Muscle layer of colon (tissue), 2 donors: ENCODE data around the gene TXNDC11.
A peak's percentile ranks its signal among the peaks of the same experiment; 100 is the strongest.
"Not testable (repeated sequence)": the region's sequence is repeated elsewhere in the genome, so short reads cannot be mapped to it uniquely, and the experiment has no call there.

Source experiments
- H3K27ac ChIP-seq: one replicate; pipeline ENCODE4 v1.7.0; 2013; ENCODE audit warnings: low read depth, mild to moderate bottlenecking, low read length, moderate library complexity
- H3K27me3 ChIP-seq, 2 donors: one replicate each; pipeline ENCODE4 v1.7.0; 2013; ENCODE audit warnings: low read length in 2 of 2, mild to moderate bottlenecking in 2 of 2; ENCODE audit not compliant: insufficient read depth in 2 of 2, control insufficient read depth in 1 of 2
- H3K36me3 ChIP-seq: one replicate; pipeline ENCODE4 v1.7.0; 2013; ENCODE audit warnings: mild to moderate bottlenecking, low read length; ENCODE audit not compliant: insufficient read depth
- H3K4me1 ChIP-seq: one replicate; pipeline ENCODE4 v1.7.0; 2013; ENCODE audit warnings: mild to moderate bottlenecking, low read length; ENCODE audit not compliant: insufficient read depth
- H3K4me3 ChIP-seq, 2 donors: one replicate each; pipeline ENCODE4 v1.7.0; 2013; ENCODE audit warnings: low read length in 2 of 2, low read depth in 1 of 2, mild to moderate bottlenecking in 1 of 2, moderate library complexity in 1 of 2
- H3K9ac ChIP-seq: one replicate; pipeline ENCODE4 v1.7.0; 2013; ENCODE audit warnings: low read length
- H3K9me3 ChIP-seq: one replicate; pipeline ENCODE4 v1.7.0; 2013; ENCODE audit warnings: mild to moderate bottlenecking, low read length
- donor health status: abdominal sarcoma.
- donor health status: Adenocarcinoma of cecum.

TXNDC11 gene

GRCh38 chr16:11742536-11743307, at the start of gene TXNDC11:
Gene TXNDC11 (minus strand): TSS chr16:11742857. CDS start chr16:11742730, 127 bp downstream.
- Histone ChIP-seq H3K36me3 (no peaks in the 10 kb centered on the region), H3K27me3 (no peaks in the 10 kb centered on the region), H3K4me3 (peak within 1 kb of the TSS; percentile 83 to 89), H3K9ac (peak within 1 kb of the TSS; percentile 74), H3K27ac (peak within 1 kb of the TSS; percentile 87), H3K4me1 (peaks cover 38% of the 10 kb centered on the region), H3K9me3 (no peaks in the 10 kb centered on the region)

DNA sequence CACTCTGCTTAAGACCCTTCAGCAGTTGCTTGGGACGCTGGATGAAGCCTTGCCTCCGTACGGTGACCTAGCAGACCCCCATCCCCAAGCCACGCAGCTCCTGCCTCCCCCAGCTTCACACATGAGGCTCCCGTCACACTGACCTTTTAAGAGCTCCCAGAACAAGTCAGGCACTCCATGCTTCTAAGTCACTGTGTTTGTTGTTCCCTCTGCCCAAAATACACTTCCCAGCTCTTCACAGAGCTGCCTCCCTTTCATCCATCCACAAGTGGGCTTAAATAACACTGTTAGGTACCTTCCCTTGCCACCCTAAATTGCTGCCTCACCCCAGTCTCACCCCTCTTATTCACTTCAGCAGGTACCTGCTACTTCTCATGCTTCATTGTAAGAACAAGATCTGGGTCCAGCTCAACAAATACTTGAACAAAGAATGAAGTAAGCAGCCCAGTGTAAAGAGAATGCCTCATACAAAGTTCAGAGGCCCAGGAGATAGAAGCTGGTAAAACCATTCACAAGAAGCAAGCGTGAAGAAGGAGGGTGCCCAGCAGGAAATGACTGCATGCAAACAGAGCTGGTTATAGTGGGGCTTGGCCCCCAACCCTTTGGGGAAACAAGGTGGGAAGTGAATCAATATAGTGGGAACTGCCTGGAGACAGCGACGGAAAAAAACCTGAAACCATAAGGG, 48.6 kb upstream of the TXNDC11 start:
- Histone ChIP-seq H3K27me3 (no peaks in the 10 kb centered on the region), H3K9me3 (no peaks in the 10 kb centered on the region), H3K4me1 (peaks cover 35% of the 10 kb centered on the region), H3K27ac (no peak overlapping the region), H3K36me3 (no peaks in the 10 kb centered on the region), H3K4me3 (no peak overlapping the region), H3K9ac (peak overlapping the region; percentile 5)

DNA sequence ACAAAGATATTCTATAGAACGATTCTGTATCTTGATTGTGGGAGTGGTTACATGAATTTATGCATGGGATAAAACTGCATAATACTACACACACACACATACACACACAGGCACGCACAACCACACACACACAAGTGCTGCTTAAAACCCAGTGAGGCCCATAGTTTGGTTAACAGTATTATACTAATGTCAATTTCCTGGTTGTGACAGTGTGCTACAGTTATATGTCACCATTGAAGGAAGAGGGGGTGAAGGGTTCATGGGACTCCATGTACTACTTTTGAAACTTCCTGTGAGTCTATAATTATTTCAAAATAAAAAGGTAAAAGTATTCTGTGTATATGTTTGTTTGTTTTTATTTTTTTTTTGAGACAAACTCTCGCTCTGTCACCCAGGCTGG, 46.3 kb upstream of the TXNDC11 start:
- H3K4me1 ChIP-seq, result peaks cover 22% of the 10 kb centered on the region
- H3K27me3 ChIP-seq, result no peaks in the 10 kb centered on the region
- no peak overlapping the region for H3K4me3 ChIP-seq
- no peaks in the 10 kb centered on the region for H3K36me3 ChIP-seq
- no peak overlapping the region for H3K9ac ChIP-seq
- H3K9me3 ChIP-seq, result no peaks in the 10 kb centered on the region
- H3K27ac ChIP-seq, result no peak overlapping the region

DNA sequence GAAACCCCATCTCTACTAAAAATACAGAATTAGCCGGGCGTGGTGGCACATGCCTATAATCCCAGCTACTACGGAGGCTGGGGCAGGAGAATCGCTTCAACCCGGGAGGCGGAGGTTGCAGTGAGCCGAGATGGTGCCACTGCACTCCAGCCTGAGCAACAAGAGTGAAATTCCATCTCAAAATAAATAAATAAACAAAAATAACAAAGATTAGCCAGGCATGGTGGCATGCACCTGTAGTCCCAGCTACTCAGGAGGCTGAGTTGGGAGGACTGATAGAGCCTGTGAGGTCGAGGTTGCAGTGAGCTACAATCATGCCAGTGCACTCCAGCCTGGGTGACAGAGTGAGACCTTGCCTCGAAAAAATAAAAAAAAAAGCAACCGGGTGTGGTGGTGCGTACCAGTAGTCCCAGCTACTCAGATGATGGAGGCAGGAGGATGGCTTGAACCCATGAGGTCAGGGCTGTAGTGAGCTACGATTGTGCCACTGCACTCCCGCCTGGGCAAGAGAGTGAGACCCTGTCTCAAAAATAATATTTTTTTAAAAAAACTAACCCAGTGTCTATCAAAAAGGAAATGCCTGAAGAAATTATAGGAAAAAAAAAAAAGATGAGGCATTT, 42.4 kb upstream of the TXNDC11 start:
- not testable (repeated sequence) for H3K9ac ChIP-seq, H3K27ac ChIP-seq, H3K36me3 ChIP-seq, H3K4me3 ChIP-seq, H3K9me3 ChIP-seq, H3K27me3 ChIP-seq
- peaks cover 25% of the 10 kb centered on the region for H3K4me1 ChIP-seq

GRCh38 chr16:11784381-11784780, 41.7 kb upstream of the TXNDC11 start:
- H3K9ac ChIP-seq, H3K9me3 ChIP-seq, H3K36me3 ChIP-seq, H3K27ac ChIP-seq, H3K27me3 ChIP-seq, H3K4me3 ChIP-seq: not testable (repeated sequence)
- peaks cover 25% of the 10 kb centered on the region for H3K4me1 ChIP-seq

GRCh38 chr16:11784038-11784369, 41.3 kb upstream of the TXNDC11 start:
- Histone ChIP-seq H3K27ac (peak overlapping the region; percentile 23), H3K36me3 (peaks cover 5% of the 10 kb centered on the region), H3K4me1 (peaks cover 25% of the 10 kb centered on the region), H3K9ac (no peak overlapping the region), H3K4me3 (no peak overlapping the region), H3K27me3 (no peaks in the 10 kb centered on the region), H3K9me3 (no peaks in the 10 kb centered on the region)

- Histone ChIP-seq H3K4me1 (peaks cover 25% of the 10 kb centered on the region), H3K36me3 (peaks cover 5% of the 10 kb centered on the region), H3K27ac (peak overlapping the region; percentile 75), H3K4me3 (peak overlapping the region in 1 of 2 donors; percentile 41), H3K27me3 (no peaks in the 10 kb centered on the region), H3K9ac (no peak overlapping the region), H3K9me3 (no peaks in the 10 kb centered on the region)
Measured at GRCh38 chr16:11783319-11784037, 40.8 kb upstream of the TXNDC11 start.

DNA sequence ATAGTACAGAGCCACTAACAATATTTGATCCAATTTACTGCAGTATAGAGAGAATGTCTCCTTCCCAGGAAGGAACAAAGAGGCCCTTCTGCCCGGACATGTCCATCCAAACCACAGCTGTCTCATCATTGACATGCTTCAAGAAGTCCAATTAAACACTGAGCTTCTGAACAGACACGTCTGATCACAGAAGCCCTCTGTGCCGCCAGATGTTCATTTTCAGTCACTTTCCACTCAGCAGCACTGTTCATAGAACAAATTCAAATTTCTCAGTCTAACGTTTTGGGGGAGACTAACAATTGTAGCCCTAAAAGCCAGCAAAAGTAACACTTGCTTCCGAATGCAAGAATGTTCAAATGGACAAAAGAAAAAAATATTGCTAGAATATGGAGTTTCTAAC, 39.1 kb upstream of the TXNDC11 start:
- Histone ChIP-seq H3K4me3 (no peak overlapping the region), H3K9ac (no peak overlapping the region), H3K4me1 (peaks cover 25% of the 10 kb centered on the region), H3K27me3 (no peaks in the 10 kb centered on the region), H3K27ac (peak overlapping the region; percentile 75), H3K9me3 (no peaks in the 10 kb centered on the region), H3K36me3 (peaks cover 10% of the 10 kb centered on the region)

- Histone ChIP-seq H3K9ac (no peak overlapping the region), H3K27me3 (no peaks in the 10 kb centered on the region), H3K36me3 (peaks cover 11% of the 10 kb centered on the region), H3K9me3 (no peaks in the 10 kb centered on the region), H3K4me3 (no peak overlapping the region), H3K4me1 (peaks cover 25% of the 10 kb centered on the region), H3K27ac (no peak overlapping the region)
Measured at GRCh38 chr16:11780991-11781680, 38.5 kb upstream of the TXNDC11 start.

DNA sequence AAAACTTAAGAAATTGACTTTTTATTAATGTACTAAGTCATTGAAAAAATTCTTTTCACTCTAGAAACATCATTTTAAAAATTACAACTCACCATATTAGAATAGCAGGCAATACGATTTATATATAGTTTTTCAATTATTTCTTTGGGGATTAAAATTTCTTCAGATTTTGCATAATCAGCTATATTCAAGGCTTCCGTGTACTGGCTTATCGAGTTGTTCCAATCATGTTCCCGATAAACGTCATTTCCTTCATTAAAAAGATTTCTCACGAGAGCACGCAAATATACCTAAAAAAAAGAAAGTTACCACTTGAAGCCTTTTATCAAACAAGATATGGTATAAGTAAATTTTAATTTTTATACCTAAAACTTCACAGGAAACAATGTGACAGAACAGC, 36.4 kb upstream of the TXNDC11 start:
- H3K27ac ChIP-seq, result no peak overlapping the region
- H3K36me3 ChIP-seq, result peaks cover 31% of the 10 kb centered on the region
- H3K27me3 ChIP-seq, result no peaks in the 10 kb centered on the region
- H3K9me3 ChIP-seq, result no peaks in the 10 kb centered on the region
- peaks cover 25% of the 10 kb centered on the region for H3K4me1 ChIP-seq
- no peak overlapping the region for H3K4me3 ChIP-seq
- no peak overlapping the region for H3K9ac ChIP-seq
